CD1c-positive myeloid dendritic cell (primary cell): ENCODE data around the gene CDC42BPA.

Experiments
- DNase-seq: peaks from one replicate; pipeline ENCODE4 v3.0.0-alpha.2; 2016; ENCODE audit errors: extremely low spot score

The CDC42BPA gene

GRCh38 chr1:227214207-227214606 lies 104.1 kb downstream of the CDC42BPA start:
- DNase-seq: no peak

DNA sequence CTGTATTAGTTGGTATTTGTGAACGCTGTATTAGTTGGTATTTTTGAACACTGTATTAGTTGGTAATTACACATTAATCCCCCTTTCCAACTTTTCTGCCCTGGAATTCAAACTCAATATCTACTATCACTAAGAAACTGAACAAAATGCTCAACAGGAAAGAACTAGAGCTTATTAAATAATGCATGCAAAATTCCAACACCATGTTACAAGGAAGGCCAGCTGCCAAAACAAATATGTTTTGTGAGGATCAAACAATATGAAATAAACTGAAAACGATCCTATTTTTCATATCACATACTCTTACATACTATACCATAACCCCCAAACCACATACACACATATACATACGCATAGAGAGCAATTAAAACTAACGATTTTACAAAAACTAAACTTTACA lies 104.9 kb downstream of the CDC42BPA start:
- DNase-seq: no peak

DNA sequence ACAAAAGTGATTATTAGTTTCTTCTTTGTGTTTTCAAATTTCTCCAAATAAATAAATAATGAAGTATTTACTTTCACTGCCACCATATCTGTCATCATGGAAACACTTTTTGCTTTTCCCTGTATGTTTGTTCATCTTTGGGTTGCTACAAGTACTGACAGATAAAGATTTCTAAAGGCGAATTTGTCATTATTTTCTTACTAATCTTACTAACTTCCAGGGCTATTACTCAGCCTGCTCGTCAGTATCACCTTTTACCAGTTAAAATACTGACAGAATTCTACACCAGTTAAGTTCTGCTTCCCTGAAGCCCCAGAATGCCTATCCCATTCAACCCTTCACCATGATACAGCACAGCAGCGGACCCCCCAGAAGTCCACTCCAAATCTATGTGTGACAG lies 106.1 kb downstream of the CDC42BPA start:
- DNase-seq: no peak

DNA sequence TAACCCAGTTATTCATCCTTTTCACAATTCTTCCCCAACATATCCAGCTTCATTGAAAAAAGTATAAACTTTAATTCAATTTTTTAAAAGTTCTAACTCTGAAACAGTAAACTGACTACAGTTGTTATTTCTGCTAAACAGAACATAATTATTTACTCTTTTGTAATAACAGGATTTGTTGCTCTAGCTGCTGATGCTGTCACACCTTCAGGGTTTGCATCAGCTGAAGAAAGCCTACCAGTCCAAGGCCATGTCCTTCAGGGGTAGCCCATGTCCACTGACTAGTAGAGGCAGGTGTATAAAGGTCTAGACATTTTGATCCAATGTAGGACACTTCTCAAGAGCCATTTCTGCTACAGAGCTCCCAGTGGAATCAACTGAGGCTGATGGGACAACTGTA lies 107.7 kb downstream of the CDC42BPA start:
- DNase-seq: no peak

DNA sequence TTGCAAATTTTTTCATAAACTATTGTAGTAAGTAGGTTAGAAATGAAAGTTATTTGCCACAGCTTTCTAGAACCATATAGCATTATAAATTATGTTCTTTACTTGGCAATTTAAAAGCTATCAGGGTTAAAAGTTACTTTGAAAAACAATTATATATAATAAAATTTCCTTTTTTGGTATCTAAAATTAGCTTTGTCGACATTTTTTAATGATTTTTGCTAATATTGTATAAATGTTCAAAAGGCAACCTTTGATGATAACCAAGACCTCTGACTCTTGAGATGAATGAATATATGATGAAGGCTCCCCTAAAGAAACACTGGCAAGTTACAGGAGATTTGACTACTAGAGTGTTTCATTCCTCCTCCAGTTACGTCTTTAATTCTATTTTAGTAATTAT lies 121.2 kb downstream of the CDC42BPA start:
- no peak for DNase-seq

GRCh38 chr1:227192163-227192562 lies 126.1 kb downstream of the CDC42BPA start:
- no peak for DNase-seq

GRCh38 chr1:227191607-227192006 lies 126.7 kb downstream of the CDC42BPA start:
- DNase-seq: no peak

GRCh38 chr1:227190321-227190720 lies 128.0 kb downstream of the CDC42BPA start:
- DNase-seq: no peak

DNA sequence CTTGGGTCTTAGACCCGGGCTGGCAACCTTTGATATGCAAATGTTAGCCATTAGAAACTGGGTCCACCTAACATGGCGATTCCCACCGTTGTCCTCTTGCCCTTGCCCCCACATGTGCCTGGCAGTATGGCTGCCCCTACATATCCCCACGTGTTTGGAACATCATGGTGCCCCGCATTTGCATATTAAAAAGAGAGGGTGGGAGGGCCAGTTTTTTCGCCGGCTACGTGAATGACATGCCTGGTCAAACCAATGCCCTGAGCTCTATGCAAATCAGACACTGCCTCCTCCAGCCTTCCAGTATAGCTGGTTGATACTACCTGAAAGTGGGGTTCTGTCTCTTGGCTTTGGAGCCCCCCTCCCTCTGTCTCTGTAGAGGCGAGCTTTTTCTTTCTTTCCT lies 133.0 kb downstream of the CDC42BPA start:
- no peak for DNase-seq

- no peak for DNase-seq
These were observed 136.3 kb downstream of the CDC42BPA start for GRCh38 chr1:227182012-227182411.

- no peak for DNase-seq
These were observed 142.7 kb downstream of the CDC42BPA start for GRCh38 chr1:227175611-227176010.

- no peak for DNase-seq
These were observed 144.1 kb downstream of the CDC42BPA start for GRCh38 chr1:227174164-227174563.

- DNase-seq: no peak
These were observed 147.7 kb downstream of the CDC42BPA start for GRCh38 chr1:227170361-227171166.

GRCh38 chr1:227169343-227169742 lies 148.9 kb downstream of the CDC42BPA start:
- no peak for DNase-seq

DNA sequence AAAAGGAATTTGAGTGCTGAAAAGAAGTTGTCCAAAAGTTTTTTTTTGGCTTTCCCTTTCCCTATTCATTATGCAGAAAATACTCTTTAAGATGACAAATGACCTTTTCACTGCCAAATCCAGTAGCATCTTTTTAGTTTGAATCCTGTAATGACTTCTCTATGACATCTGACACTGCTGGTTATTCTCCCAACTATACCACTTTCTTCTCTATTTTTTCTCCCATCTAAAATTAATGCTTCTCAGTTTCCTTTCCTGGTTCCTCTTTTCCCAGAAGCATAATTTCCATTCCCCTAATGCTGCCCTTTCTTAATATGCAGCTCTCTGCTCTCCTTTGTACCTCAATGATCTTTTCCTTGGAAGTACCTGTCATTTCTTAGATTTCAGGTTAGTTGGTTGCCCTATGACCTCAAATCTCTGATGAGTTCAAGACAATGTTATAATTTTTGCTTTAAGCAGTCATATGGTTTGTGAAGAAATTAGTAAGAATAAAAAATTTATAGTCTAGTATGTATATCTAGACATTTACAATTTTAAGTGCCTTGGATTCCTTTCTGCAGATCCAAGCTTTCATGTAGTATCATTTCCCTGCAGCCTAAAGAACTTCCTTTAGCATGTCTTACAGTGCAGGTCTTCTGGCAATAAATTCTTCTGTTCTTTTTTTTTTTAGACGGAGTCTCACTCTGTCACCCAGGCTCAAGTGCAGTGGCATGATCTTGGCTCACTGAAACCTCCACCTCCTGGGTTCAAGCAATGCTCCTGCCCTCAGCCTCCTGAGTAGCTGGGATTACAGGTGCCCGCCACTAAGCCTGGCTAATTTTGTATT lies 150.8 kb downstream of the CDC42BPA start:
- DNase-seq: no peak

DNA sequence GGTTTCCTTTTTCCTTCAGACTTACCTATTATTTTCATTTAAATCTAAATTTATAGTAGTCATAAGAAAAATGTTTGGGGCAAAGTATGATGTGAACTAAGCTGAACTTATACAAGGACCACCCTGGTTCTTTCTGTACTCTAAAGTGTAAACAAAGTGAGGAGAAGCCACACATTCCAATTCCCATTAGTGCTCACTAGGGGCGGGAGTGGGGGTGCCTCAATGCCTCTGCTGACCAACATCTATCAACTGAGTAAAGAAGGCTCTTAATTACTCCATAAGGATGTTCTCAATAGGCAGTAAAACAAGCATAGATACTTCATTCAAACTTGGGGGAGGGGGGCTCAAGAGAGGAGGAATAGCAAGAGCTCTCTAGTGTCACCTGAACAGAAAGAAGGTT lies 151.7 kb downstream of the CDC42BPA start:
- DNase-seq: no peak

GRCh38 chr1:227161470-227161869 lies 156.8 kb downstream of the CDC42BPA start:
- no peak for DNase-seq

GRCh38 chr1:227156520-227156919 lies 161.8 kb downstream of the CDC42BPA start:
- DNase-seq: no peak

GRCh38 chr1:227155688-227156087 lies 162.6 kb downstream of the CDC42BPA start:
- DNase-seq: no peak

DNA sequence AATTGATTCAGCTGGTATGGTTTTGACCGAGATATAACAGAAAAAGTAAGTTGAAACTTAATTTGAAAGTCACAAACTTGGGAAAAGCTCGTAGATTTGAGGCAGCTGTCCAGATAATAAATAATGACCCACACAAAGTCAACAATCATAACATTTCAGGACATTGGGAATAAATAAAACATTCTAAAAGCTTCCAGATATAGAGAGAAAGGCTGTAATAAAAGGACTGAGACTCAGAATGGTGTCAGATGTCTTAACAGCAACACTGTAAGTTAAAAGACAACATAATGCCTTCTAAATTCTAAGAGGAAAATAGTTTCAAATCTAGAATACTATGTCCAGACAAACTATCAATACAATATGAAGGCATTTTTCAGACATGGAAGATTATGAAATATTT lies 163.3 kb downstream of the CDC42BPA start:
- DNase-seq: no peak

GRCh38 chr1:227152525-227152924 lies 165.8 kb downstream of the CDC42BPA start:
- no peak for DNase-seq

DNA sequence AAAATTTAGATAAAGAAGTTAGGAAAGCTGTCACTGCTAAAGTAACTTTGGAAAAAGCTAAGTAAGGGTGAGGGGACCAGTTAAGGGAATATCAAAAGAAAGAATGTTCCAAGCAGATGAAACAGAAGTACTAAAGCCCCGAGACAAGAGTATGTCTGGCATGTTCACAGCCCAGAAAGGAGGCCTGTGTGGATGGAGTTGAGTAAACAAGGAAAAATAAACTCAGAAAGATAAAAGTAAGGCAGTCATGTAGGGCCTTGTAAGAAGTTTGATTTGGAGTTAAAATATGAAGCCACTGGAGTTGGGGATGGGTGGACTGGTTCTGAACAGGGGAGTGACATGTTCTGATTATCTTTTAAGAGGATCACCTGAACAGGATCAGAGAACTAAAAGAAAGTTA lies 177.9 kb downstream of the CDC42BPA start:
- DNase-seq: no peak

DNA sequence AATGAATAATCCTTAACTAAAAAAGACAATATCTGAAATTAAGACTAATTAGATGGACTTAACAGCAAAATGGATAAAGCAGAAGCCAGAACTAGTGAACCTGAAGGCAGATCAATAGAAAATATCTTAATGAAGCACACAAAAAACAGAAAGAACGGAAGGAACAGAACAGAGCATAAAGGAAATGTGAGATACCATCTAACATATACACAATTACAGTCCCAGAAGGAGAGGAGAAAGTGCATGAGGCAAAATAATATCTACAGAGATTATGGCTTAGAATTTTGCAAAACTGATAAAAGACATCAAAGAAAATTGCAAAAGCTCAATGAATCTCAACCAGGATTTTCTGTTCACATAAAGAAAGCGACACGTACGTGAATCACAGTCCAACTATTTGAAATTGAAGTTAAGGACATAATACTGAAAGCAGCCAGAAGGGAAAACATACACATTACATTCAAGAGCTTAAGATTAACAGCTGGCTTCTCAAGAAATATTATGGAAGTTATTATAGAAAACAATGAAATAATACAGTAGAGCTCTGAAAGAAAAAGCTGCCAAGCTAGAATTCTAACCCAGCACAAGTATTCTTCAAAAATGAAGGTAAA lies 182.0 kb downstream of the CDC42BPA start:
- DNase-seq: no peak
